ENCODE measurements around the gene THUMPD3.

DNA sequence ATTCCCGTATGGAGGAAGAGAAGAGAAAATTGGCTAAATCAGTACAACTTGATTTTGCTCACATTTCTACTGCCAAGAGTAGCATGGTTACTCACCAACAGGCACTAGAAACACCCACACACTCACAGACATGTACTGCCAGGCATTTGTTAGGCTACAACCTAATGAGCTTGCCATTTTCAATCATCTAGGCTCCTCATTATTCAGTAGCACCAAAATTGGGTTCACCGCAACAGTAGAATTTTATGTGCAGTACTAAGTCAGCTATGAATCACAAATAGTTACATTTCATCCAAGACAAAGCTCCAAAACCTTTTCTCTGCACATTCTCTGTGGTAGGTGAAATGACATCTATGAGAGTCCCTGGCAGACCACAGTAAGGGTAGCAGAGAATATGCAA is 15.0 kb upstream of the THUMPD3 start:
- TF ChIP-seq, protein P1, sequence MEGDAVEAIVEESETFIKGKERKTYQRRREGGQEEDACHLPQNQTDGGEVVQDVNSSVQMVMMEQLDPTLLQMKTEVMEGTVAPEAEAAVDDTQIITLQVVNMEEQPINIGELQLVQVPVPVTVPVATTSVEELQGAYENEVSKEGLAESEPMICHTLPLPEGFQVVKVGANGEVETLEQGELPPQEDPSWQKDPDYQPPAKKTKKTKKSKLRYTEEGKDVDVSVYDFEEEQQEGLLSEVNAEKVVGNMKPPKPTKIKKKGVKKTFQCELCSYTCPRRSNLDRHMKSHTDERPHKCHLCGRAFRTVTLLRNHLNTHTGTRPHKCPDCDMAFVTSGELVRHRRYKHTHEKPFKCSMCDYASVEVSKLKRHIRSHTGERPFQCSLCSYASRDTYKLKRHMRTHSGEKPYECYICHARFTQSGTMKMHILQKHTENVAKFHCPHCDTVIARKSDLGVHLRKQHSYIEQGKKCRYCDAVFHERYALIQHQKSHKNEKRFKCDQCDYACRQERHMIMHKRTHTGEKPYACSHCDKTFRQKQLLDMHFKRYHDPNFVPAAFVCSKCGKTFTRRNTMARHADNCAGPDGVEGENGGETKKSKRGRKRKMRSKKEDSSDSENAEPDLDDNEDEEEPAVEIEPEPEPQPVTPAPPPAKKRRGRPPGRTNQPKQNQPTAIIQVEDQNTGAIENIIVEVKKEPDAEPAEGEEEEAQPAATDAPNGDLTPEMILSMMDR (IDR thresholded peaks at IDR 0.05): no peak
- TF ChIP-seq POLR2A (IDR thresholded peaks at IDR 0.05): no peak

Data from lower leg skin (tissue), 3 donors.